NOMO-1 treated with dmso at 0.1 percent for 144 hours (cell line): Measurements from ENCODE around the gene SPRR2D.
A peak's percentile ranks its signal among the peaks of the same experiment; 100 is the strongest.
"Not testable (repeated sequence)": the region's sequence is repeated elsewhere in the genome, so short reads cannot be mapped to it uniquely, and the experiment has no call there.

Experiments
- DNase-seq: peaks from one replicate; lab custom pipeline; 2025; ENCODE audit not compliant: unreplicated experiment; lab: John Stamatoyannopoulos, UW

Gene SPRR2D

DNA sequence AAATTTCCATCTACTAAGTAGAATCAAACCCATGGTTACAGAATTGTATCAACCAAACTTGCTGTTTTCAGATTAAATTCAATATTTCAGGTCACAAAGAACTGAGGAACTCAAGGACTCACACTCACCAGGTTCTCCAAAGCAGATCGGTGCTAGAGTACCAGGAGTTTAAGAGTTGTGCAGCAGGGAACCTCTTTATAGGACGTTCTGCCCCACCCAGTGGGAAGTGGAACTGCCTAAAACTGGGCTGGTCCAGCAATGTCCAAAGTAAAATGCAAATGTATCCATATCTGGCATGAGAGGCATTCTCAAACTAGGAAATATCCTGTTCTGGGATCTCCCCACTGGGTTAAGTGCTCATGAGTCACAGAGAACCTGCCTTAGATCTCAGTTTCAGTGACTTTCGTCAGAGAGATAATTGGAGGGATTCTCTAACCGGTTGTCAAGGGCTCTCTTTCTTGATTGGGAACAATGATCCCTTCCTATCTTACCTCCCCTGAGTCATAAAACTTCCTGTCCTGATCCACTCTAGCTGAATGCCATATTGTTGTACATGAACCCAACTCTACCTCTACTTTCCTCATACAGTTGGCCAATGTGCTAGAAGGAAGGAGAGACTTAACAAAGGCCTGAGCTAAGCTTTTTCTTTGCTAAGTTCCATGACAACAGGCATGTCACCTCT lies at the start of gene SPRR2D:
Gene SPRR2D (minus strand): TSS at position 171 of the 682 bp plus-strand sequence. CDS start 774 bp downstream, outside the sequence.
- DNase-seq, result no peak

DNA sequence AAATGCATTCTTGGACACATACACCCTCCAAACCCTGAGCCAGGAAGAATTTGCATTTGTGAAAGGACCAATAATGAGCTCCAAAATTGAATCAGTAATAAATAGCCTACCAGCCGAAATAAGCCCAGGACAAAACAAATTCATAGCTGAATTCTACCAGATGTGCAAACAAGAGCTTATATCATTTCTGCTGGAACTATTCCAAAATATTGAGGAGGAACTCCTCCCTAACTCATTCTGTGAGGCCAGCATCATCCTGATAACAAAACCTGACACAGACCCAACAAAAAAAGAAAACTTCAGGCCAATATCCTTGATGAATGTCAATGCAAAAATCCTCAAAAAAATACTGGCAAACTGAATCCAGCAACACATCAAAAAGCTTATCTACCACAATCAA lies 46.7 kb upstream of the SPRR2D start:
- DNase-seq, result no peak

DNA sequence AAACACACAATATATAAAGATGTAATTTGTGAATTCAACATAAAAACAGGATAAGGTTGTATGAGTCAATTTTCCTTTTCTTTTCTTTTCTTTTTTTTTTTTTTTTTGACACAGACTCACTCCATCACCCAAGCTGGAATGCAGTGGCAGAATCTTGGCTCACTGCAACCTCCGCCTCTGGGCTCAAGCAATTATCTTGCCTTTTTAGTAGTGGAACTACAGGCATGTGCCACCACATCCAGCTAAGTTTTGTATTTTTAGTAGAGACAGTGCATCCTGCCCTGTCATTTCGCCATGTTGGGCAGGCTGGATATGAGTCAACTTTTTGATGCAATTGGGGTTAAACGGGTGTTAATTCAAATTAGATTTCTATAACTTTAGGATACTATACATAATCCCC lies 40.8 kb upstream of the SPRR2D start:
- DNase-seq, result no peak

DNA sequence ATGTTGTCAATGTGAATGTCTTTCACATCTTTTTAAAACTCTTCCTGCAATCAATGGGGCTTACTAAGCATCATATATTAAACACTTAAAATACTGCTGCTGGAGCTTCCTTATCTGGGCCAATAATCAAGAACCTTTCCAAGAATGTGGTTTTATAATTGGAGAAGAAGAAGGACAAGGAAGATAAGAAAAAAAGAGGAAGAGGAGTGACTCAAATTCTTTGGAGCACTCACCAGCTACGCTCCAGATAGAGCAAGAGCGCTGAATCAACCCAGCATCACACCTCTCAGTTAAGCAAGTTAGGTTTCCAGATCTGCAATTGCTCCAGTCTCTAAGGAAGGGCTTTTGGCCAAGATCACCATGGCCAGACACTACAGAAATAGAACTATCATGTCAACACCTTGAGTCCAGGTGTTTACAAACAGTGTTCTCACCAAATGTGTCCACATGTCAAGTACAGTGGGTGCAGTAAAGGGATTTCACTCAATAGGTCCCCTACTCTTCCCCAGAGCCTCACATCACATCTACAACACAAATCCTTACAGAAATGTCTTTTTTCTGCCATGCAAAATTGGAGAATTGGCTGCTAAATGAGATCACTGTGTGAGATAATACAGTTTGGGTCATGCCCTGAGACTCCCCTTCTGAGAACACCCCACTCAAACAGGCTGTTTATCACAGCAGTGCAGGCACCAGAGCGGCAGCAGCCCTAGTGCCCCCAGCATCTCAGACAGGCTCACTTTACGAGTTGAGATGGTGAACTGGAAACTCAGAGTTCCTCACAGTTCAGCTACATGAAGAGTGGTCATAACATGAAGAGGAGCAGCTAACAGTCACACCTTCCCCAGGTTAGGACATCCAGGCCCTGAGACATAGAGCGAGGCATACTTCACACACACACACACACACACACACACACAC lies 32.1 kb upstream of the SPRR2D start:
- no peak for DNase-seq

DNA sequence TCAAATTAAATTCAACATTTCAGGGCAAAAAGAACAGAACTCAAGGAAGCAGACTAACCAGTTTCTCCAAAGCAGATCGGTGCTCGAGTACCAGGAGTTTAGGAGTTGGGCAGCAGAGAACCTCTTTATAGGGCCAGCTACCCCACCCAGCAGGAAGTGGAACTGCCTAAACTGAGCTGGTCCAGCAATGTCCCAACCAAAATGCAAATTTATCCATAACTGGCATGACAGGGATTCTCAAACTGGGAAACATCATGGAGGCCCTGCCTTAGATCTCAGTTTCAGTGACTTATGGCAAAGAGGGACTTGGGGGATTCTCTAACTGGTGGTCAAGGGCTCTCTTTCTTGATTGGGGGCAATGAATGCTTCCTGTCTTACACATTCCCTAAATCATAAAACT lies 30.6 kb upstream of the SPRR2D start, which contains the start of gene SPRR2B:
Gene SPRR2B (minus strand): TSS at position 101 of the 400 bp plus-strand sequence. CDS start 772 bp downstream, outside the sequence.
- DNase-seq, result no peak

DNA sequence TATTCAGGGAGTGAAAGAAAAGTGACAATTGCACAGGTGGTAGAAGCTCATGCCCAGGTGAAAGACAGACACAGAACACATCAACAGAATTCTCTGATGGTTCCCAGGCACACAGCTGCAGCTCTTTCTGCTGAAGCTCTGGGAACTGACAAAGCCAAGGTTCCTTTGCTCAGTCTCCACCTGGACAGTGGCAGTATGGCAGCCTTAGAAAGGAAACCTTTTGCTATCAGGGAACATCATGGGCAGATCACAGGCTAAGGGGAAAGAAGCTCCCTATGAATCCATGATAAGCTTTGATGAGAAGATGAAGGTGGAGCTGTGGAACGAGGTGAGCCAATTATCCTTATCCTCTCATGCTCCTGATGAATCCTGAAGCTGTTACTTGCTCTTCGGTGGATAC lies 29.3 kb upstream of the SPRR2D start:
- no peak for DNase-seq

DNA sequence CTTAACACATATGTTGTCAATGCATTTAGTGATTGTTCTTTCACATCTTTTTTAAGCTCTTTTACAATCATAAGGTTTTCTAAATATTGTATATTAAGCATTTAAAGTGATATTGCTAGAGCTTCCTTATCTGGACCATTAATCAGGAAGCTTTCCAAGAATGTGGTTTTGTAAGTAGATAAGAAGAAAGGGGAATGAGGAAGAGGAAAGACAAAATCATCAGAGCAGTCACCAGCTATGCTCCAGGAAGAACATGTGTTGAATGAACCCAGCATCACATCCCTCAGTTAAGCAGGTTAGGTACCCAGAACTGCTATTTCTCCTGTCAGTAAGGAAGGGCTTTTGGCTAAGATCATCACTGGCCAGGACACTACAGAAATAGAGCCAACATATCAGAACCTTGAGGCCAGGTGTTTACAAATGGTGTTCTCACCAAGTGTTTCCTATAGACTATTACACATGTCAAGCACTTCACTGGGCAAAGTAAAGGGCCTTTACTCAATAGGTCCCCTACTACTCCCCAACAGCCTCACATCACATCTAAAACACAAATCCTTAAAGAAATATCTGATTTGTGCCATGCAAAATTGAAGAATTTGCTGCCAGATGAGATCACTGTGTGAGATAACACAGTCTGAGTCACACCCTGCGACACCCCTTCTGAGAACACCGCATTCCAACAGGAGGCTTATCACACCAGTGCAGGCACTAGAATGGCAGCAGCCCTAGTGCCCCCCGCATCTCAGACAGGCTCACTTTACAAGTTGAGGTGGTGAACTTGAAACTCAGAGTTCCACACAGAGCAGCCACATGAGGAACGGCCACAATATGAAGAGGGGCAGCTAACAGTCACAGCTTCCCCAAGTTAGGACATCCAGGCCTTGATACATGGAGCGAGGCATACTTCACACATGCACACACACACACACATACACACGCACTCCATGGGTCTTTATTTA lies 18.2 kb upstream of the SPRR2D start:
- no peak for DNase-seq

DNA sequence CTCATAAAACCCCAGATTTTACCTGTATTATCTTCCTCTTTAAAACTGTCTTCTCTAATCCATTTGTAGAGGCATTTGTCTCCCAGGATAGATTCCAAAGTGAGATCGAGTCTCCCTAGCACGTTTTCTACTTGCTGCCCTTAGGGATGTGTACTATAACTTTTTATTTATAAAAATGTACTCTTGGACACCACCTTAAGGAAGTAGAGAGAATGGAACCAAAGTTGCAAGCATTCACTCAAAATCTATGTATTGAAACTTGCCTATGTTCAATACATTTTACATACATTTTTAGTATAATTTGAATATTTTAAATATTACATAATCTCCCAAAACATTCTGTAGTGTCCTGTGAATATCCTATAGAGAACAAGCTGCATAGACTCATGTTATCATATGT lies 17.2 kb upstream of the SPRR2D start:
- no peak for DNase-seq

DNA sequence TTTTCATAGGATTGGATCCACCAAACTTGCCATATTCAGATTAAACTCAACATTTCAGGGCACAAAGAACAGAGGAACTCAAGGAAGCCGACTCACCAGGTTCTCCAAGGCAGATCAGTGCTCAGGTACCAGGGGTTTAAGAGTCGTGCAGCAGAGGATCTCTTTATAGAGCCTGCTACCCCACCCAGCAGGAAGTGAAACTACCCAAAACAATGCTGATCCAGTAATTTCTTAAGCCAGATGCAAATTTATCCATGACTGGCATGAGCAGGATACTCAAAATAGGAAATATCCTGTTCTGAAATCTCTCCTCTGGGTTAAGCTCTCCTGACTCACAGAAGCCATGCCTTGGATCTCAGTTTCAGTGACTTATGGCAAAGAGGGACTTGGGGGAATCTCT lies 16.5 kb upstream of the SPRR2D start, which contains the start of gene SPRR2A:
Gene SPRR2A (minus strand): TSS at position 138 of the 400 bp plus-strand sequence. CDS start 777 bp downstream, outside the sequence.
- DNase-seq, result peak; percentile 9

DNA sequence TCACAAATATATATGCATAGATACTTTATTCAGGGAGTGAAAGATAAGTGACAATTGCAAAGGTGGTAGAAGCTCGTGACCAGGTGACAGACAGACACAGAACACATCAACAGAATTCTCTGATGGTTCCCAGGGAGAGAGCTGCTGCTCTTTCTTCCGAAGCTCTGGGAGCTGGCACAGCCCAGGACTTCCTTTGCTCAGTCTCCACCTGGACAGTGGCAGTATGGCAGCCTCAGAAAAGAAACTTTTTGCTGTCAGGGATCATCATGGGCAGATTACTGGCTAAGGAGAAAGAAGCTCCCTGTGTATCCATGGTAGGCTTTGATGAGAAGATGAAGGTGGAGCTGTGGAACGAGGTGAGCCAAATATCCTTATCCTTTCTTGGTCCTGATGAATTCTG lies 15.2 kb upstream of the SPRR2D start:
- not testable (repeated sequence) for DNase-seq

DNA sequence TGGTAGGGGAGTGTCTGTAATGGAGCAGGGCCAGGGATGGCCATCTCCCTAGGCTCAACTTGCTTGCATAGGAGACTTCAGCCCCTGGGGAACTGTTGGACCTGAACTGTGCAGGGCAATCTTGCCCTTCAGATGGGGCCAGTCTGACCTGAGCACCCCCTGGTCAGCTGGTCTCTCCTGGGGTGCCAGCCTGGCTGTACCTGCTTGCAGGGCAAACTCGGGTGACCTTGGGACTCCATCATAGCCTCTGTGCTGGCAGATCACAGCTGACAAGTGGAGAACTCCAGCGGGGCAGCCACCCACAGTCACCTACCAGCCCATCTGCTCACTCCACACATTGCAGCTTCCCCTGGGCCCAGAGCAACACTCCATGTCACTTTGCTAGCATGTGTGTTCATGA lies 8.3 kb upstream of the SPRR2D start:
- DNase-seq, result no peak

DNA sequence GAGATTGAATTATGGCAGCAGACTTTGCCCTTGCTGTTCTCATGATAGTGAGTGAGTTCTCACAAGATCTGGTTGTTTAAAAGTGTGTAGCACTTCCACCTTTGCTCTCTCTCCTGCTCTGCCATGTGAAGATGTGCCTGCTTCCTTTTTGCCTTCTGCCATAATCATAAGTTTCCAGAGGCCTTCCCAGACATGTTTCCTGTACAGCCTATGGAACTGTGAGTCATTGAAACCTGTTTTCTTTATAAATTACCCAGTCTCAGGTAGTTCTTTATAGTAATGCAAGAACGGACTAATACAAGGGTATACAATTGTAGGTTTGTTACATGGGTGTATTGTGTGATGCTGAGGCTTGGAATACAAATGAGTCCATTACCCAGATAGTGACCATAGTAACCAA lies 5.7 kb downstream of the SPRR2D start:
- DNase-seq, result no peak

DNA sequence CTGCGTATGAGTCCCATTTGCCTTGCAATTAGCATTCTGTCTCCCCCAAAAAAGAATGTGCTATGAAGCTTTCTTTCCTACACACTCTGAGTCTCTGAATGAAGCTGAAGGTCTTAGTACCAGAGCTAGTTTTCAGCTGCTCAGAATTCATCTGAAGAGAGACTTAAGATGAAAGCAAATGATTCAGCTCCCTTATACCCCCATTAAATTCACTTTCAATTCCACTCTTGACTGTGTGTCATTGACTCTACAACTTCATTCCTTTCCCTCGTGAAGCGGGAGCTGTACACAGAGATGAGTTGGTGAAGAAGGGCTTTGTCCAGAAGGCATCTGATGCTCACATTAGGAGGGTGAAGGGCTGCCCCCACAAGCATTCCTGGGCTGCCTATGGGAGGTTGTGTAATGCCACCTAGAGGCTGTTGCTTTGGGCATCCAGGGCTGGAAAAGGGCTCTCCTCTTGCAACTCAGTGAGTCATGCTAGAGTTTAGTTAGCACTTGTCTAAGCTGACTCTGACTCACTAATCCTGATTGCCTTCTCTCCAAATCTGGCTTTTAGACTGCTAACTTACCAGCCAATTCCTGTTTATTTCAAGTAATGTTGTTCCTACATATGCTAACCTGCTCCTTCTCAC lies 8.1 kb downstream of the SPRR2D start:
- DNase-seq, result peak; percentile 33

DNA sequence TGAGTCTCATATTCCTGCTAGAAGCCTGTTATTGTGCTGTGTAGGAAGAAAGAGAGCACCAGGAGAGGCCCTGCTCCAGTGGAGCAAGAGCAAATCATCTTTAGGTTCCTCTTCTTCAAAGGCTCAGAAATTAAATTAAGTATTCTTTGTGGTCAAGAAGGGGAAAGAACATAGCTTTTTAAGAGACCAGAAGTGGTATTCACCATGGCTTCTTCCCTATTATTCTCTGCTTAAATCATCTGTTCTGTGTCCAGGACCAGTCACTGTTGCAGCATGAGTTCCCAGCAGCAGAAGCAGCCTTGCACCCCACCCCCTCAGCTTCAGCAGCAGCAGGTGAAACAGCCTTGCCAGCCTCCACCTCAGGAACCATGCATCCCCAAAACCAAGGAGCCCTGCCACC lies 8.8 kb downstream of the SPRR2D start:
- peak; percentile 40 for DNase-seq

DNA sequence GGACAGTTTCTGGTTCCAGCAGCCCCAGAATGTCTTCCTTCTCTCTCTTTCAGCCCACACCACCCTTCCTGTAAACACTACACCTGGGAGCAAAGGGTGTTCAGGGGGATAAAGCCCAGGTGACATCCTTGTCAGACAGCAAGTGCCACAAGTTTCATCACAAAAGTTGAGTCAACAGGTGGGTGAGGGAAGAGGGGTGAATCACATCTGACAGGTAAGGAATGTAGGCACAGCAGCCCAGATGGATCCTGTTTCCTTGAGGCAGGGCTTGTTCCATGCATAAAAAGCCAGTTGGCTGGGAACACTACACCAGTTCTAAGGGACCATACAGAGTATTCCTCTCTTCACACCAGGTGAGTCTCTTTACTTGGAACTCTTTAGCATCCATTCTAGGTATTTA lies 10.0 kb downstream of the SPRR2D start, which contains the start of gene SPRR1B:
Gene SPRR1B (plus strand): TSS at position 309 of the 400 bp plus-strand sequence. CDS start 1,143 bp downstream, outside the sequence.
- DNase-seq, result no peak

DNA sequence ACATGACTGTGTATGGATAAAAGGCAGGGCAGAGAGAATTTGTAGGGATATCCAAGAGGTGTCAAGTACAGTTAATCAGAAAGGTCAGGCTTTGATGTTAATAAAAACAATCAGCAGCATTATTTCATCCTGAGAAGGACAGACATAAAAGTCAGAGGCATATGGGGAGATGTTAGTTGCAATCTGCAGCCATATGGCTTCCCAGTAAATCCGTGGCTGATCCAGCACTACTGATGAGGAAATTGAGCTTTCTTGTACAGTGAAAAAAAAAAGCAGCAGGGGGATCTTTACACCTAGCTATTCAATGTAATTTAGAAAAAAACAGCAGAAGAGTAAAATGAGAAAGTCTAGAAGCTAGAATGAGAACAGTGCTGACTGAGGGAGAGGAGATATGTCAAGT lies 12.2 kb downstream of the SPRR2D start:
- DNase-seq, result no peak

DNA sequence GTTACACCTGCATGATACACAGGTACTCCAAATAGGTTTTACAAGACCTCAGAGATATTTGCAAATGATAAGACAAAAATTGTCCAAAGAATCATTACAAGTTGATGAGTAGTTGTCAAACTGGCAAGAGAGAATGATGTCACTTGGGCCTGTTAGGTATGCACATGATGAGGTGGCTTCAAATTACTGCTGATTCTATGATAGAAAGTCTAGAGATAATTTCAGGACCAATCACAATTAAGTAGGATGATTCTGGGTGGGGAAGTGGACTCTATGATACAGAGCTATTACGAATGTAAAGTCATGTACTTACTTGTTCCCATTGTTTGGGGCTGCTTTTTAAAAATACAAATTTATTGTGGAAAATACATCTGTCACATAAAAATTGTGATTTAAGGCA lies 15.1 kb downstream of the SPRR2D start:
- DNase-seq, result no peak

DNA sequence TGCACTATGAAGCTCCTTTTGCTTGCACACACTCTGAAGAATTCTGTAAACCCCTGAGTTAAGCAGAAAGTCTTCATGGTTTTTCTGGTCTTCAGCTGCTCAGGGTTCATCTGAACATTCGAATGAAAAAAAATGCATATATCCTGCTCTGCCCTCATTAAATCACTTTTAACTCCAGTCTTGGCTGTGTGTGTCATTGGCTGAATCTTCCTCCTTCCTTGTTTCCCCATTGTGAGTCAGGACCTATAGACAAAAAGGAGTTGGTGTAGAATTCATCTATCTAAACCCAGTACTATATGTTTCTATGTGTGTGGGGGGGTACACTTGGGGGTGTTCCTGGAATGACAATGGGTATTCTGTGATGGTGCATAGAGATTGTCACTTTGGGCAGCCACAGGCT lies 16.5 kb downstream of the SPRR2D start:
- DNase-seq, result no peak

DNA sequence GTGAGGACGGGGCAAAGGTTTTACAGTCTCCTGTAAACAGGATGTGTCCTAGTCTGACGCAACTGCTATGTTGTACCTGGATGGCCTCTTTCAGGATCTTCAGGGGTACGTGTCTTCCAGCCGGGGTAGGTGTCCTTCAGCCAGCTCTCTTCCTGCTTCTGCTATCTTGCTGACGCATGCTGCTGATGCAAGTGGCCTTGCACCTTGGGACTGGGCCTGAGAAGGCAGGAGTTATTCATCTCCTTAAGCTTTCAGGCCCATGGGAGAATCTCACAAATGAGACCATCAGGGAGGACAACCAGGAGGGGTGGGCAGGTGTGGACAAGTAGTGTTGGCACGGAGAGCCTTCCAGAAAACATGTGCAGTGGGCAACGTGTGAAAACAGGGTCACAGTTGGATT lies 17.8 kb downstream of the SPRR2D start:
- DNase-seq, result no peak

DNA sequence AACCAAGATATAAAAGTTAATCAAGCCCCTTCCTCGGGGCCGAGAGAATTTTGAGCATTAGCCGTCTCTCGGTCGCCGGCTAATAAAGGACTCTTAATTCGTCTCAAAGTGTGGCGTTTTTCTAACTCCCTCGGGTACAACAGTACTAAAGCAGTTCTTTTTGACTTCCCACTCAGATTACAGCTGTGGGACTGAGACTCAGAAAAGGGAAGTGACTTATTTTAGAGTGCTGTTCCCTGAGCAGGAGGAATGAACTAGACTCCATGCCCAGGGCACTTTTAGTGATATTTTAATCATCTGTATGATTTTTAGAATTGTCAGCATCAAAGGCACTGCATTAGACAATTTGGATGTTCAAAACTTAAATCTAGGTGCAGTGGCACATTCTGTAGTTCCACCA lies 18.6 kb downstream of the SPRR2D start:
- peak; percentile 16 for DNase-seq
